Liver (tissue), 9 donors: ENCODE data around the gene GRB2. TPM values are rescaled to one million over a fixed set of nuclear protein-coding genes. Genes with fewer than 3 reads are reported as not detected.
"Not testable (repeated sequence)": the region's sequence is repeated elsewhere in the genome, so short reads cannot be mapped to it uniquely, and the experiment has no call there.

Source experiments
- DNase-seq: peaks from one replicate; pipeline ENCODE4 v3.0.0-alpha.2; 2017; ENCODE audit warnings: low spot score
- H3K27ac ChIP-seq, 2 donors: one replicate each; pipeline ENCODE4 v1.7.0; 2013; ENCODE audit warnings: inconsistent platforms in 2 of 2, low read length in 2 of 2, control low read depth in 1 of 2, low read depth in 1 of 2, mild to moderate bottlenecking in 1 of 2
- H3K27me3 ChIP-seq, 4 donors: one replicate each; pipeline versions ENCODE4 v1.6.1 to v1.7.0; 2013; ENCODE audit warnings: low read length in 3 of 4, inconsistent platforms in 1 of 4, mild to moderate bottlenecking in 1 of 4, moderate library complexity in 1 of 4; ENCODE audit not compliant: control insufficient read depth in 4 of 4, insufficient read depth in 4 of 4
- H3K36me3 ChIP-seq, 4 donors: one replicate each; pipeline versions ENCODE4 v1.6.1 to v1.7.0; 2013; ENCODE audit warnings: low read length in 3 of 4, mild to moderate bottlenecking in 3 of 4, low read depth in 1 of 4, moderate library complexity in 1 of 4; ENCODE audit not compliant: control insufficient read depth in 4 of 4, insufficient read depth in 3 of 4
- H3K4me1 ChIP-seq, 4 donors: one replicate each; pipeline versions ENCODE4 v1.6.1 to v1.7.0; 2013; ENCODE audit warnings: low read length in 3 of 4, mild to moderate bottlenecking in 3 of 4, moderate library complexity in 1 of 4; ENCODE audit not compliant: control insufficient read depth in 4 of 4, insufficient read depth in 4 of 4
- H3K4me3 ChIP-seq, 3 donors: one replicate each; pipeline versions ENCODE4 v1.6.1 to v1.7.0; 2013; ENCODE audit warnings: low read length in 3 of 3, control low read depth in 1 of 3, low read depth in 1 of 3, mild to moderate bottlenecking in 1 of 3
- H3K9ac ChIP-seq, 2 donors: one replicate each; pipeline ENCODE4 v1.7.0; 2013; ENCODE audit warnings: low read length in 2 of 2, mild to moderate bottlenecking in 2 of 2, moderate library complexity in 2 of 2, control low read depth in 1 of 2, low read depth in 1 of 2
- H3K9me3 ChIP-seq, 4 donors: one replicate each; pipeline versions ENCODE4 v1.6.1 to v1.7.0; 2013; ENCODE audit warnings: low read length in 3 of 4; ENCODE audit not compliant: control insufficient read depth in 4 of 4
- EGR1 ChIP-seq, 2 donors: IDR thresholded peaks; 2 replicates each; pipeline ENCODE4 v1.6.1; 2016 to 2018; ENCODE audit warnings: antibody characterized with exemption in 2 of 2, low read depth in 2 of 2
- FOXA1 ChIP-seq: IDR thresholded peaks from 2 replicates; pipeline ENCODE4 v1.6.1; 2016; ENCODE audit warnings: antibody characterized with exemption
- FOXA2 ChIP-seq: IDR thresholded peaks from 2 replicates; pipeline ENCODE4 v1.6.1; 2016; ENCODE audit warnings: antibody characterized with exemption
- GABPA ChIP-seq, 2 donors: IDR thresholded peaks in 1 of 2; conservative IDR thresholded peaks in 1 of 2; 2 replicates each; pipeline ENCODE4 v1.6.1; 2016; ENCODE audit warnings: antibody characterized with exemption in 2 of 2, mild to moderate bottlenecking in 1 of 2, moderate library complexity in 1 of 2
- HNF4A ChIP-seq, 2 donors: conservative IDR thresholded peaks; 2 replicates each; pipeline ENCODE4 v1.6.1; 2016; ENCODE audit warnings: antibody characterized with exemption in 2 of 2, mild to moderate bottlenecking in 2 of 2
- HNF4G ChIP-seq: IDR thresholded peaks from 2 replicates; pipeline ENCODE4 v1.6.1; 2016; ENCODE audit warnings: antibody characterized with exemption
- JUND ChIP-seq, 2 donors: IDR thresholded peaks; 2 replicates each; pipeline ENCODE4 v1.6.1; 2016; ENCODE audit warnings: antibody characterized with exemption in 2 of 2
- NR2F2 ChIP-seq: IDR thresholded peaks from 2 replicates; pipeline ENCODE4 v1.6.1; 2016; ENCODE audit warnings: antibody characterized with exemption
- RXRA ChIP-seq, 2 donors: IDR thresholded peaks; 2 replicates each; pipeline ENCODE4 v1.6.1; 2017 to 2018; ENCODE audit warnings: antibody characterized with exemption in 2 of 2, mild to moderate bottlenecking in 1 of 2
- SP1 ChIP-seq: IDR thresholded peaks from 2 replicates; pipeline ENCODE4 v1.6.1; 2018; ENCODE audit warnings: antibody characterized with exemption, mild to moderate bottlenecking
- TAF1 ChIP-seq: conservative IDR thresholded peaks from 2 replicates; pipeline ENCODE4 v1.6.1; 2016; ENCODE audit warnings: antibody characterized with exemption, mild to moderate bottlenecking
- YY1 ChIP-seq: IDR thresholded peaks from 2 replicates; pipeline ENCODE4 v1.6.1; 2016; ENCODE audit warnings: antibody characterized with exemption, mild to moderate bottlenecking
- WGBS: extraction: QIAGEN DNeasy Blood & Tissue Kit; methylation state at CpG from one replicate; pipeline ENCODE4 v1.1.7; 2013; 5-methylcytosine and 5-hydroxymethylcytosine counted together
- polyA plus RNA-seq, 2 donors: library from polyadenylated mRNA; stranded (reverse) in 1 of 2; unstranded in 1 of 2; fragments of 200-250 nt in 1 of 2; fragments of >200 nt in 1 of 2; fragmentation: Nextera tagmentation in 1 of 2; extraction: Ambion mirVana in 1 of 2; gene quantifications; one replicate each; pipeline versions ENCODE4 v1.2.1 to v1.2.3, GENCODE V29; 2013 to 2015
- total RNA-seq, 2 donors: library from RNA; depleted of rRNA; stranded (reverse); fragments of >200 nt; gene quantifications; one replicate each; pipeline ENCODE4 v1.2.3, GENCODE V29; 2014
- TF ChIP-seq, protein P1 (sequence below): IDR thresholded peaks from 2 replicates; pipeline ENCODE4 v1.6.1; 2016; ENCODE audit warnings: antibody characterized with exemption
- TF ChIP-seq, protein P2 (sequence below): fragments of 150-350 bp; IDR thresholded peaks from 2 replicates; pipeline ENCODE4 v1.5.1; 2017; ENCODE audit warnings: improper control_type of control experiment, low read depth, low read length; ENCODE audit not compliant: missing input control
- TF ChIP-seq, protein P3 (sequence below): IDR thresholded peaks from 2 replicates; pipeline ENCODE4 v1.6.1; 2016; ENCODE audit warnings: antibody characterized with exemption
- TF ChIP-seq, protein P4 (sequence below): IDR thresholded peaks from 2 replicates; pipeline ENCODE4 v1.6.1; 2016; ENCODE audit warnings: antibody characterized with exemption, mild to moderate bottlenecking
- donor health status: healthy.
- donor health status: healthy.
- donor health status: healthy.
- donor health status: healthy.
- donor health status: healthy.

Gene GRB2
- total and polyA plus RNA-seq, 4 donors = 36.0 to 91.8 (median 49.6) TPM

DNA sequence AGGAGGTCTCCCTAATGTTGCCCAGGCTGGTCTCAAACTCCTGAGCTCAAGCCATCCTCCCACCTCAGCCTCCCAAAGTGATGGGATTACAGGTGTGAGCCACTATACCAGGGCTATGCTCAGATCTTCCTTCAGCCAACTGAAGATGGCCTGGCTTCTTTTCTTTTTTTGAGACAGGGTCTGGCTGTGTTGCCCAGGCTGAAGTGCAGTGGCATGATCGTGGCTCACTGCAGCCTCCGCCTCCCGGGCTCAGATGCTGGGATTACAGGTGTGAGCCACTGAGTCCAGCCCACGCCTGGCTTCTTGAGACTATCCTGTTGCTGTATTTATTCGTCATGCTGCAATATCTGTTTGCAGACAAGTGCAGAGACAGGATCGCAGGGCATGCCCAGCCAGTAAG is 120.4 kb downstream of the GRB2 start:
- TF ChIP-seq RXRA (IDR thresholded peaks at IDR 0.05) (no peak), TAF1 (no peak), FOXA1 (no peak)
- TF ChIP-seq, protein P1, sequence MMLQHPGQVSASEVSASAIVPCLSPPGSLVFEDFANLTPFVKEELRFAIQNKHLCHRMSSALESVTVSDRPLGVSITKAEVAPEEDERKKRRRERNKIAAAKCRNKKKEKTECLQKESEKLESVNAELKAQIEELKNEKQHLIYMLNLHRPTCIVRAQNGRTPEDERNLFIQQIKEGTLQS = no peak
- TF ChIP-seq, protein P2, sequence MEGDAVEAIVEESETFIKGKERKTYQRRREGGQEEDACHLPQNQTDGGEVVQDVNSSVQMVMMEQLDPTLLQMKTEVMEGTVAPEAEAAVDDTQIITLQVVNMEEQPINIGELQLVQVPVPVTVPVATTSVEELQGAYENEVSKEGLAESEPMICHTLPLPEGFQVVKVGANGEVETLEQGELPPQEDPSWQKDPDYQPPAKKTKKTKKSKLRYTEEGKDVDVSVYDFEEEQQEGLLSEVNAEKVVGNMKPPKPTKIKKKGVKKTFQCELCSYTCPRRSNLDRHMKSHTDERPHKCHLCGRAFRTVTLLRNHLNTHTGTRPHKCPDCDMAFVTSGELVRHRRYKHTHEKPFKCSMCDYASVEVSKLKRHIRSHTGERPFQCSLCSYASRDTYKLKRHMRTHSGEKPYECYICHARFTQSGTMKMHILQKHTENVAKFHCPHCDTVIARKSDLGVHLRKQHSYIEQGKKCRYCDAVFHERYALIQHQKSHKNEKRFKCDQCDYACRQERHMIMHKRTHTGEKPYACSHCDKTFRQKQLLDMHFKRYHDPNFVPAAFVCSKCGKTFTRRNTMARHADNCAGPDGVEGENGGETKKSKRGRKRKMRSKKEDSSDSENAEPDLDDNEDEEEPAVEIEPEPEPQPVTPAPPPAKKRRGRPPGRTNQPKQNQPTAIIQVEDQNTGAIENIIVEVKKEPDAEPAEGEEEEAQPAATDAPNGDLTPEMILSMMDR = no peak
- Histone ChIP-seq H3K27ac (no peak overlapping the region), H3K36me3 (peaks cover 0 to 15% (median 1%) of the 10 kb centered on the region in 4 donors), H3K4me3 (no peak overlapping the region), H3K9me3 (no peaks in the 10 kb centered on the region), H3K9ac (no peak overlapping the region), H3K27me3 (no peaks in the 10 kb centered on the region), H3K4me1 (peaks cover 0 to 10% (median 7%) of the 10 kb centered on the region in 4 donors)
- no peak for DNase-seq
- WGBS = 84% methylated on average over 6 of the region's 6 CpGs

DNA sequence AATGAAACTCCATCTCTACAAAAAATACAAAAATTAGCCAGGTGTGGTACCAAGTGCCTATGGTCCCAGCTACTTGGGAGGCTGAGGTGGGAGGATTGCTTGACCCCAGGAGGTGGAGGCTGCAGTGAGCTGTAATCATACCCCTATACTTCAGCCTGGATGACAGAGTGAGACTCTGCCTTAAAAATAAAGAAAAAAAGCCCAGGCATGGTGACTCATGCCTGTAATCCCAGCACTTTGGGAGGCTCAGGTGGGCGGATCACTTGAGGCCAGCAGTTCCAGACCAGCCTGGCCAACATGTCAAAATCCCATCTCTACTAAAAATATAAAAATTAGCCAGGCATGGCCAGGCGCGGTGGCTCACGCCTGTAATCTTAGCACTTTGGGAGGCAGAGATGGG is 125.3 kb downstream of the GRB2 start:
- H3K27ac ChIP-seq, H3K36me3 ChIP-seq, DNase-seq, H3K9me3 ChIP-seq, H3K4me3 ChIP-seq, H3K27me3 ChIP-seq, H3K4me1 ChIP-seq, H3K9ac ChIP-seq: not testable (repeated sequence)
- 98% methylated on average over 4 of the region's 4 CpGs for WGBS

DNA sequence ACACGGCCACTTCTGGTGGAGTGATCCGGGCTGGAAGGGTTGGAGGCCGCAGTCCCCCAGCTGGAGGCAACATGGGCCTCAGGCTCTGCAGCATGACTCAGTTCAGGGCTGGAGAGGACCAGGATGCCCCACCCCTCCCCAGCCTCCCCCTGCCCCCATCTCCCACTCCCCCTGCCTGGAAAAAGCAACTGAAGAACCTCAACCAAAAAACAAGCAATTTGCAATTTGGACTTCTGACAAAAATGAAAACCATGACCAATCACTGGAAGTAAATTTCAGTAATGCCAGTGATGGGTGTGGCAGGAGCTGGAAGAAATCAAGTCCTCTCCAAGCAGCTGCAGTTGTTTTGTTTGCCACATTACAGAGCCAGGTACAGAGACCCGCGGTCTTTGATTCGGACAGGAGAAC is 127.8 kb downstream of the GRB2 start:
- H3K9ac ChIP-seq = no peak overlapping the region
- no peaks in the 10 kb centered on the region for H3K9me3 ChIP-seq
- H3K27me3 ChIP-seq = no peaks in the 10 kb centered on the region
- 95% methylated on average over 6 of the region's 6 CpGs for WGBS
- H3K4me1 ChIP-seq = no peaks in the 10 kb centered on the region
- no peak overlapping the region for H3K4me3 ChIP-seq
- TF ChIP-seq, protein P3, sequence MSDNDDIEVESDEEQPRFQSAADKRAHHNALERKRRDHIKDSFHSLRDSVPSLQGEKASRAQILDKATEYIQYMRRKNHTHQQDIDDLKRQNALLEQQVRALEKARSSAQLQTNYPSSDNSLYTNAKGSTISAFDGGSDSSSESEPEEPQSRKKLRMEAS = no peak
- H3K27ac ChIP-seq = no peak overlapping the region
- no peak for DNase-seq
- H3K36me3 ChIP-seq = peaks cover 0 to 12% (median 3%) of the 10 kb centered on the region in 4 donors

DNA sequence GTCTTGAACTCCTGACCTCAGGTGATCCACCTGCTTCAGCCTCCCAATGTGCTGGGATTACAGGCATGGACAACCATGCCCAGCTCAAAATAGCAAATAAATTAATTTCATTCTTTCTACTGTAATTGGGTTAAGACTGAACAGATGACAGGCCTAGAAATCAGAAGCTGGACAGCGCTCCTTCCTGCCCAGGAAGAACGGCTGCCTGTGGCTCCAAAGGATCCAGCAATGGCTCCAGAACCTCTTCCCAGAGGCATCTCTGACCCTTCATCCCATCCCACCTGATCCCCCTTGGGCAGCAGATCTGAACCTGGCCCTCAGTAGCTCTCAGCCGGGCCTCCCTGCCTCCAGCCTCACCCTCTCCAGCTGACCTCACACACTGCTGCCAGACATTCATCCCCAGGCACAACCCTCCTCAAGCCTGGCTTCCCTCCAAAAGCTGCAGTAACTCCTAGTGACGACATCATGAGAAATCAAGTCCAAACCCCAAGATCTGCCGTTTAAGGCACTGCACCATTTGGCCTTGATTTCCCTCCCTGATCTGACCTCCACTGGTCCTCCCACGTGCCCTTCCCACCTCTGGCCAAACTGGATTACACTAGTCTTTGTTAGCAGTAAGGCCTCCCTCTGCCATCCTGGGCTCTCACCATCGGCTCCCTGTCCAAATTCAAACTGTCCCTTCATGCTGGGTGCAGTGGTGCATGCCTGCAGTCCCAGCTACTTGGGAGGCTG is 131.3 kb downstream of the GRB2 start:
- H3K36me3 ChIP-seq = peaks cover 0 to 3% (median 2%) of the 10 kb centered on the region in 4 donors
- no peak overlapping the region for H3K27ac ChIP-seq
- no peak overlapping the region for H3K4me3 ChIP-seq
- 84% methylated on average over 7 of the region's 7 CpGs for WGBS
- no peaks in the 10 kb centered on the region for H3K9me3 ChIP-seq
- H3K27me3 ChIP-seq = no peaks in the 10 kb centered on the region
- no peak for DNase-seq
- H3K9ac ChIP-seq = no peak overlapping the region
- peaks cover 7 to 21% (median 17%) of the 10 kb centered on the region in 4 donors for H3K4me1 ChIP-seq
- TF ChIP-seq SP1 (no peak), JUND (IDR thresholded peaks at IDR 0.05) (no peak), GABPA (IDR thresholded peaks at IDR 0.05 in 1 of 2, conservative IDR thresholded peaks at IDR 0.05 in 1 of 2) (no peak), YY1 (no peak), NR2F2 (no peak), EGR1 (IDR thresholded peaks at IDR 0.05; ENCODE audit: low read depth in 2 of 2) (no peak), FOXA2 (no peak), HNF4G (no peak), HNF4A (conservative IDR thresholded peaks at IDR 0.05) (no peak)
- TF ChIP-seq, protein P3 = no peak
- TF ChIP-seq, protein P4, sequence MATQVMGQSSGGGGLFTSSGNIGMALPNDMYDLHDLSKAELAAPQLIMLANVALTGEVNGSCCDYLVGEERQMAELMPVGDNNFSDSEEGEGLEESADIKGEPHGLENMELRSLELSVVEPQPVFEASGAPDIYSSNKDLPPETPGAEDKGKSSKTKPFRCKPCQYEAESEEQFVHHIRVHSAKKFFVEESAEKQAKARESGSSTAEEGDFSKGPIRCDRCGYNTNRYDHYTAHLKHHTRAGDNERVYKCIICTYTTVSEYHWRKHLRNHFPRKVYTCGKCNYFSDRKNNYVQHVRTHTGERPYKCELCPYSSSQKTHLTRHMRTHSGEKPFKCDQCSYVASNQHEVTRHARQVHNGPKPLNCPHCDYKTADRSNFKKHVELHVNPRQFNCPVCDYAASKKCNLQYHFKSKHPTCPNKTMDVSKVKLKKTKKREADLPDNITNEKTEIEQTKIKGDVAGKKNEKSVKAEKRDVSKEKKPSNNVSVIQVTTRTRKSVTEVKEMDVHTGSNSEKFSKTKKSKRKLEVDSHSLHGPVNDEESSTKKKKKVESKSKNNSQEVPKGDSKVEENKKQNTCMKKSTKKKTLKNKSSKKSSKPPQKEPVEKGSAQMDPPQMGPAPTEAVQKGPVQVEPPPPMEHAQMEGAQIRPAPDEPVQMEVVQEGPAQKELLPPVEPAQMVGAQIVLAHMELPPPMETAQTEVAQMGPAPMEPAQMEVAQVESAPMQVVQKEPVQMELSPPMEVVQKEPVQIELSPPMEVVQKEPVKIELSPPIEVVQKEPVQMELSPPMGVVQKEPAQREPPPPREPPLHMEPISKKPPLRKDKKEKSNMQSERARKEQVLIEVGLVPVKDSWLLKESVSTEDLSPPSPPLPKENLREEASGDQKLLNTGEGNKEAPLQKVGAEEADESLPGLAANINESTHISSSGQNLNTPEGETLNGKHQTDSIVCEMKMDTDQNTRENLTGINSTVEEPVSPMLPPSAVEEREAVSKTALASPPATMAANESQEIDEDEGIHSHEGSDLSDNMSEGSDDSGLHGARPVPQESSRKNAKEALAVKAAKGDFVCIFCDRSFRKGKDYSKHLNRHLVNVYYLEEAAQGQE = no peak
